ENCODE measurements around the gene EIF2D.

DNA sequence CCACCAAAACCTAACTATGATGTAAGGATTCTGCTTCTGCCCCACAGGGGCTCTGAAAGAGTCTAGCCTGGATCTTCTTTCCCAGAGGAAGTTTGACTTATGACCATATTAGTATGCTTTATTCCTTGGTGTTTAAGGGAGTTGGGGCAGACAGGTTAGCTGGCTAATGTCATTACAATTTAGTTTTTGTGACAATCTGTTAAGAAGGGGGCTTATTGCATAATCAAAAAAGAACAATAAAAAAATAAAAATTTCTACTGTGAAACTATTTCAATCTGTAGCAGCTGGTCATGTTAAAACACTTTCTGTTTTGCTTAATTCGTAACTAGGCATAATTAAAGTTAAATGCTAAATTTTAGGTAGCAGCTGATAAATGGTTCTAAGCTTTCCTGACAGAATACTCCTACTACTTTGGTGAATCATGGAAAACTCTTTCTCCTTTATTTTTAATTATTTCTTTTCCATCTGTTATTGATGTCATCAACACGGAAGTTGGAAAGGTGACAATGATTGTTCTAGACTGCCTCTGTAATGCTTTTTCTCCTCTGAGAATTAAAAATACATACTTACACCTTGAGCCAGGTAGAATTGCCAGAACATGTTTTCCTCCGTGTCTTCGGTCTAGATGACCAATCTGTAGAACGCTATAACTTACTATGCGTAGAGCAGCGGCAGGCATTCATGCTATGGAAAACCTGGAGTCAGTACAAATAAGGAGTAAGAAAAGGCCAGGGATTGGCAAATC, 41.6 kb upstream of the EIF2D start:
- TF ChIP-seq, protein P1, sequence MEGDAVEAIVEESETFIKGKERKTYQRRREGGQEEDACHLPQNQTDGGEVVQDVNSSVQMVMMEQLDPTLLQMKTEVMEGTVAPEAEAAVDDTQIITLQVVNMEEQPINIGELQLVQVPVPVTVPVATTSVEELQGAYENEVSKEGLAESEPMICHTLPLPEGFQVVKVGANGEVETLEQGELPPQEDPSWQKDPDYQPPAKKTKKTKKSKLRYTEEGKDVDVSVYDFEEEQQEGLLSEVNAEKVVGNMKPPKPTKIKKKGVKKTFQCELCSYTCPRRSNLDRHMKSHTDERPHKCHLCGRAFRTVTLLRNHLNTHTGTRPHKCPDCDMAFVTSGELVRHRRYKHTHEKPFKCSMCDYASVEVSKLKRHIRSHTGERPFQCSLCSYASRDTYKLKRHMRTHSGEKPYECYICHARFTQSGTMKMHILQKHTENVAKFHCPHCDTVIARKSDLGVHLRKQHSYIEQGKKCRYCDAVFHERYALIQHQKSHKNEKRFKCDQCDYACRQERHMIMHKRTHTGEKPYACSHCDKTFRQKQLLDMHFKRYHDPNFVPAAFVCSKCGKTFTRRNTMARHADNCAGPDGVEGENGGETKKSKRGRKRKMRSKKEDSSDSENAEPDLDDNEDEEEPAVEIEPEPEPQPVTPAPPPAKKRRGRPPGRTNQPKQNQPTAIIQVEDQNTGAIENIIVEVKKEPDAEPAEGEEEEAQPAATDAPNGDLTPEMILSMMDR (IDR thresholded peaks at IDR 0.05; ENCODE audit: insufficient read depth, low read length, poor library complexity, severe bottlenecking), result no peak
- TF ChIP-seq EZH2phosphoT487 (conservative IDR thresholded peaks at IDR 0.05; ENCODE audit: low read length), result no peak

Measured in SU-DHL-6 (cell line).